ENCODE results near the gene IVNS1ABP. TPM values are rescaled to one million over a fixed set of nuclear protein-coding genes. Genes with fewer than 3 reads are reported as not detected.
A peak's percentile ranks its signal among the peaks of the same experiment; 100 is the strongest.

Gene IVNS1ABP
- total and polyA plus RNA-seq, 9 of the 15 experiments (the other 6 are each of a cell fraction or from before 2014, with no cell fraction given): 30.6 to 126 (median 77.7) TPM

DNA sequence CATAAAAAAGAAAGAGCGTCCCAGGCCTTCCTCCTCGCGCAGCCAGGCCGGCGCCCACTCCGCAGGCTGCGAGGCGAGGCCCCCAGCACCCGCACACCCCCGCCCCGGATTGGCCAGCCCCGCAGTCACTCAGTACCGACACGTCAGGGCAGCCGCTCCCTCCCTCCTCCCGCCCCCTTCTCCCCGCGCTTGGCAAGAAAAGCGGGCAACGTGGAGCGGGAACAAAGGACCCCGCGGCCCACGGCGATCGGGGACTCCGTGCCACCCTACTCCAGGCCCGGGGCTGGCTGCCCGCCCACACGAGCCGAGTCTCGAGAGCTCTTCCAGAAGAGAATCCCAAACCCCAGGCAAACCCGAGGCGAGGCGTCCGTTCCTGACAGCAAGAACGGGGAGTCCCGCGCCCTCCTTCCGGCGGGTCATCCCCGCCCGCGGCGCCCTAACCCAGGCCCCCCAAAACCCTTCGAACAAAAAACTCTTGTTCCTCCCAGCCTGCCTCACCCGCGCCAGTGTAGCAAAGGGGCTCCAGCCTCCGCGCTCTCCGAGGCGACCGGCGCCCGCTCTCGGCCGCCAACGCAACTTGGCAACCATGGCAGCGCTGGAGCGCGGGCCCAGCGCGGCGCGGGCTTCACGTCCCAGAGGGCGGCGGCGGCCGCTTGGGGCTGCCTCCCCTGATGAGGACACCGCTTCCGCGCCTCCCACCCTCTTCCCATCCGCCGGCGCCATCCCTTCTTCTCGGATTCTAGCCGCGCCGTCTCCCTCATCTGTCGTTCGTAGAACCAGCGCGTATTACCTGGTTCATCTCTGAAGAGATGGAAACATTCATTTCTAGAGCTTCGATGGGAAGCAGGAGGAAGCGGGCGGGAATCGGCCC, 645 bp downstream of the IVNS1ABP start (continued):
- TF ChIP-seq, protein P1, sequence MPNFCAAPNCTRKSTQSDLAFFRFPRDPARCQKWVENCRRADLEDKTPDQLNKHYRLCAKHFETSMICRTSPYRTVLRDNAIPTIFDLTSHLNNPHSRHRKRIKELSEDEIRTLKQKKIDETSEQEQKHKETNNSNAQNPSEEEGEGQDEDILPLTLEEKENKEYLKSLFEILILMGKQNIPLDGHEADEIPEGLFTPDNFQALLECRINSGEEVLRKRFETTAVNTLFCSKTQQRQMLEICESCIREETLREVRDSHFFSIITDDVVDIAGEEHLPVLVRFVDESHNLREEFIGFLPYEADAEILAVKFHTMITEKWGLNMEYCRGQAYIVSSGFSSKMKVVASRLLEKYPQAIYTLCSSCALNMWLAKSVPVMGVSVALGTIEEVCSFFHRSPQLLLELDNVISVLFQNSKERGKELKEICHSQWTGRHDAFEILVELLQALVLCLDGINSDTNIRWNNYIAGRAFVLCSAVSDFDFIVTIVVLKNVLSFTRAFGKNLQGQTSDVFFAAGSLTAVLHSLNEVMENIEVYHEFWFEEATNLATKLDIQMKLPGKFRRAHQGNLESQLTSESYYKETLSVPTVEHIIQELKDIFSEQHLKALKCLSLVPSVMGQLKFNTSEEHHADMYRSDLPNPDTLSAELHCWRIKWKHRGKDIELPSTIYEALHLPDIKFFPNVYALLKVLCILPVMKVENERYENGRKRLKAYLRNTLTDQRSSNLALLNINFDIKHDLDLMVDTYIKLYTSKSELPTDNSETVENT (CRISPR knock-in tag; IDR thresholded peaks at IDR 0.05): no peak; the same call in 1 of the 2 replicates
- TF ChIP-seq KAT2B (IDR thresholded peaks at IDR 0.05; ENCODE audit: low read depth, low read length) (no peak), KAT8 (IDR thresholded peaks at IDR 0.05; ENCODE audit: low read depth) (no peak), ZNF232 (CRISPR knock-in tag; IDR thresholded peaks at IDR 0.05) (no peak), IFI16 (CRISPR knock-in tag; IDR thresholded peaks at IDR 0.05) (no peak), PML (IDR thresholded peaks at IDR 0.05; ENCODE audit: low read length) (no peak; the same call in 1 of the 2 replicates), ZNF717 (CRISPR knock-in tag; IDR thresholded peaks at IDR 0.05) (no peak), HOXB6 (CRISPR knock-in tag; IDR thresholded peaks at IDR 0.05; ENCODE audit: borderline replicate concordance) (no peak), CBX8 (IDR thresholded peaks at IDR 0.05; ENCODE audit: borderline replicate concordance, extremely low read depth, low read depth, low read length, poor library complexity, severe bottlenecking) (no peak), SREBF1 (IDR thresholded peaks at IDR 0.05; ENCODE audit: borderline replicate concordance, low read depth, low read length) (no peak), ZNF217 (CRISPR knock-in tag; IDR thresholded peaks at IDR 0.05) (no peak), CREM (IDR thresholded peaks at IDR 0.05; ENCODE audit: low read depth) (peak; percentile 92), FOXA1 (IDR thresholded peaks at IDR 0.05; ENCODE audit: borderline replicate concordance) (no peak), EWSR1 (IDR thresholded peaks at IDR 0.05; ENCODE audit: borderline replicate concordance, low read depth, partially characterized antibody) (no peak)
- TF ChIP-seq, protein P2, sequence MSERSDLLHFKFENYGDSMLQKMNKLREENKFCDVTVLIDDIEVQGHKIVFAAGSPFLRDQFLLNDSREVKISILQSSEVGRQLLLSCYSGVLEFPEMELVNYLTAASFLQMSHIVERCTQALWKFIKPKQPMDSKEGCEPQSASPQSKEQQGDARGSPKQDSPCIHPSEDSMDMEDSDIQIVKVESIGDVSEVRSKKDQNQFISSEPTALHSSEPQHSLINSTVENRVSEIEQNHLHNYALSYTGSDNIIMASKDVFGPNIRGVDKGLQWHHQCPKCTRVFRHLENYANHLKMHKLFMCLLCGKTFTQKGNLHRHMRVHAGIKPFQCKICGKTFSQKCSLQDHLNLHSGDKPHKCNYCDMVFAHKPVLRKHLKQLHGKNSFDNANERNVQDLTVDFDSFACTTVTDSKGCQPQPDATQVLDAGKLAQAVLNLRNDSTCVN (CRISPR knock-in tag; IDR thresholded peaks at IDR 0.05): peak; percentile 70; the same call in 1 of the 2 replicates
- TF ChIP-seq, protein P3, sequence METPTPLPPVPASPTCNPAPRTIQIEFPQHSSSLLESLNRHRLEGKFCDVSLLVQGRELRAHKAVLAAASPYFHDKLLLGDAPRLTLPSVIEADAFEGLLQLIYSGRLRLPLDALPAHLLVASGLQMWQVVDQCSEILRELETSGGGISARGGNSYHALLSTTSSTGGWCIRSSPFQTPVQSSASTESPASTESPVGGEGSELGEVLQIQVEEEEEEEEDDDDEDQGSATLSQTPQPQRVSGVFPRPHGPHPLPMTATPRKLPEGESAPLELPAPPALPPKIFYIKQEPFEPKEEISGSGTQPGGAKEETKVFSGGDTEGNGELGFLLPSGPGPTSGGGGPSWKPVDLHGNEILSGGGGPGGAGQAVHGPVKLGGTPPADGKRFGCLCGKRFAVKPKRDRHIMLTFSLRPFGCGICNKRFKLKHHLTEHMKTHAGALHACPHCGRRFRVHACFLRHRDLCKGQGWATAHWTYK (CRISPR knock-in tag; IDR thresholded peaks at IDR 0.05): peak; percentile 79; the same call in 1 of the 2 replicates
- TF ChIP-seq, protein P4, sequence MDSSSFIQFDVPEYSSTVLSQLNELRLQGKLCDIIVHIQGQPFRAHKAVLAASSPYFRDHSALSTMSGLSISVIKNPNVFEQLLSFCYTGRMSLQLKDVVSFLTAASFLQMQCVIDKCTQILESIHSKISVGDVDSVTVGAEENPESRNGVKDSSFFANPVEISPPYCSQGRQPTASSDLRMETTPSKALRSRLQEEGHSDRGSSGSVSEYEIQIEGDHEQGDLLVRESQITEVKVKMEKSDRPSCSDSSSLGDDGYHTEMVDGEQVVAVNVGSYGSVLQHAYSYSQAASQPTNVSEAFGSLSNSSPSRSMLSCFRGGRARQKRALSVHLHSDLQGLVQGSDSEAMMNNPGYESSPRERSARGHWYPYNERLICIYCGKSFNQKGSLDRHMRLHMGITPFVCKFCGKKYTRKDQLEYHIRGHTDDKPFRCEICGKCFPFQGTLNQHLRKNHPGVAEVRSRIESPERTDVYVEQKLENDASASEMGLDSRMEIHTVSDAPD (CRISPR knock-in tag; IDR thresholded peaks at IDR 0.05): no peak
- TF ChIP-seq, protein P5, sequence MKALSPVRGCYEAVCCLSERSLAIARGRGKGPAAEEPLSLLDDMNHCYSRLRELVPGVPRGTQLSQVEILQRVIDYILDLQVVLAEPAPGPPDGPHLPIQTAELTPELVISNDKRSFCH (CRISPR knock-in tag; IDR thresholded peaks at IDR 0.05): no peak
- TF ChIP-seq, protein P5 (tag; IDR thresholded peaks at IDR 0.05): no peak
